M059J (cell line): ENCODE results near the gene LYPD6. TPM values are rescaled to one million over a fixed set of nuclear protein-coding genes. Genes with fewer than 3 reads are reported as not detected.
A peak's percentile ranks its signal among the peaks of the same experiment; 100 is the strongest.
"Not testable (repeated sequence)": the region's sequence is repeated elsewhere in the genome, so short reads cannot be mapped to it uniquely, and the experiment has no call there.

ENCODE experiments used
- DNase-seq: peaks from one replicate; pipeline ENCODE4 v3.0.0-alpha.2; 2012; ENCODE audit warnings: low read depth
- total RNA-seq: library from RNA; depleted of rRNA; stranded (reverse); fragments of >200 nt; shearing (Covaris generic); gene quantifications from 2 replicates; pipeline ENCODE4 v1.2.3, GENCODE V29; 2014; rRNA removed

Gene LYPD6, protein sequence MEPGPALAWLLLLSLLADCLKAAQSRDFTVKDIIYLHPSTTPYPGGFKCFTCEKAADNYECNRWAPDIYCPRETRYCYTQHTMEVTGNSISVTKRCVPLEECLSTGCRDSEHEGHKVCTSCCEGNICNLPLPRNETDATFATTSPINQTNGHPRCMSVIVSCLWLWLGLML
- 6.9 and 11.3 TPM in 2 replicates for total RNA-seq

DNA sequence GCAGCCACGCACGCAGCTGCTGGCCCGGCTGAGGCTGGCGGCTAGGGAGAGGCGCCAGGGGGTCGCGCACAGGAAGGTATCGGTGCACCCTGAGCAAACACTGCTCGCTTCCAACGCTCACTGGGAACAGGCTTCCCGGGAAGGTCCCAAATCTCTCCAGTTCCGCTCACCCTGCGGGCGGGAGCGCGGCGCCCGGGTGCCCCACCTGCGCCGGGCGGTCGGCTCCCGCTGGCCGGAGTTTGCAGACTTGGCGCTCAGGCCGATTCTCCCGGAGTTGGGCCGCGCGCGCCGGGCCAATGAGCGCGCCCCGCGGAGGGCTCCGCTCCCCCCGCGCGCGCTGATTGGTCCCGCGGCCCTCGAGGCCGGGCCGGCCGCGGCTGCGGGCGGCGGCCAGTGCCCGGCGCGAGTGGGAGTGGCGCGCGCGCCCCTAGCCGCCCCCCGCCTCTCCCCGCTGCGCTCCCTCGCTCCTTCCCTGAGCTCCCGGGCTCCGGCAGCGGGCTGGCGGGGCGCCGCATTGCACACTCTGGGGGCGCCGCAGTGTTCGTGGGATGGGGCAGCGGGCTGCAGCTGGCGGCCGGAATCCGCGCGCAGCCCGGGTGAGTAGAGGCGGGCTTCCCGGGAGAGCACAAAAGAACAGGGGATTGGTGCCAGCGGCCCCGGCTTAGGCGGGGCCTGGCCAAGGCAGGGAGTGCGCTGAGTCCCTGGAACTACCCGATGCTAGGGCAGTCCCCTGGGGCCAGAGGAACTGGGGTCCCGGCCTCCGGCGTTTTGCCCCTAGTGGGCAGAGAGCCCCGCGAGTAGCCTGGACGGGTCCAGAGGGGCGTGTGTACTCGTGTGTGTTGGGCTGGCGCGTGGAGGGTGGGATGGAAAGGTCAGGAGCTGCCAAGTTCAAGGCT, at the start of gene LYPD6:
Gene LYPD6 (plus strand): TSS at position 461 of the 896 bp plus-strand sequence. CDS start 107,122 bp downstream, outside the sequence.
- peak; percentile 80 for DNase-seq

DNA sequence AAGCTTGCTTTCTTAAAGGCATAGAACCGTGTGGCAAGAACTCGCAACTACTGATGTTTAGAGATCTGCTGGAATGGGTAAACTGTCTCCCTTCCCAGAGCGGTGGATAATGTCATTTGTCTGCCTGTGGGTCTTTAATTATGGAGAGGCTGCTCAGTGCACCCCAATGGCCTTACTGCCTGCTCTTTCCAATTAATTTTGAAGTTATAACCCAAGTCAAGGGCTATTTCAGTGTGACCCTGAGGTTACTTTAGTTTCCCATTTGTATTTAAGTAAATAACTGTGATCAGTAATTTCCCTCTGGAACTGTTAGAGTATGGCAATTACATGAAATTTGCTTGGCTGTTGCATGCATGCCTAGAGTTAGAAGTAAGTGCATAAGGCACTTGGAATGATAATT, 48.9 kb upstream of the LYPD6 start:
- no peak for DNase-seq

DNA sequence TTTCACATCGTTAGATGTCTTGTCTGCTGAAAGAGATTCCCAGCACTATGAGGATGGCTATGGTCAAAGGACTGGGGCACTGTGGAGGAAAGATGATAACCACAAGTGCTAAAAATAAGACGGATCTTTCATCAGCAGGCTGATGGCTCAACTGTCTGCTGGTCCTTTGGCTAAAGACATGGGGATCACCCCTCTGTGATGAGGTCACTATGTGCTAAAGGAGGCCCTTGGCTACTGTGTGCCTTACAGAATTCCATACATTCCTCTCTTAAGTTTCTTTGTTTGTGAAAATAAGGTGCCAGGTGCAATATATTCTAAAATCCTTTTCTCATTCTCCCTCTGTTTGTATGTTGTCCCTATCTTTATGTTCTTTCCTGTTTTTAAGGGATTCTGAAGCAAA, 39.7 kb upstream of the LYPD6 start:
- DNase-seq = no peak

DNA sequence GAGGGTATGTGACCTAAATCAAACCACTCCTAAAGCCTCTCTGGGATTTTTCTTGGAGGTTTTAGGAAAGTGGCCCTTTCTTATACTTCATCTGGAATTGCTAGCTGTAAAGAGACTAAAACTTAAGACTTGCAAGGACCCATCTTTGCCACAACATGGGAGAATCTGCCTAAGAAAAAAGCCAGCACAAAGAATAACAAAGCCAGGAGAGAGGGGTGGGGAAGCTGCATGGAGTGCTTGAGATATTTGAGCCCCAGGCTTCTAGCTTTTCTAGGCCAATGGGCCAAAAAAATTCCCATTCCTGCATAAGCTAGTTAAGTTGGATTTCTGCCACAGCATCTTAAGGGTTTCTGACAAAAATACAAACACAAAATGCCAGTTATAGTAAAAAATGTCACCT, 38.5 kb upstream of the LYPD6 start:
- no peak for DNase-seq

DNA sequence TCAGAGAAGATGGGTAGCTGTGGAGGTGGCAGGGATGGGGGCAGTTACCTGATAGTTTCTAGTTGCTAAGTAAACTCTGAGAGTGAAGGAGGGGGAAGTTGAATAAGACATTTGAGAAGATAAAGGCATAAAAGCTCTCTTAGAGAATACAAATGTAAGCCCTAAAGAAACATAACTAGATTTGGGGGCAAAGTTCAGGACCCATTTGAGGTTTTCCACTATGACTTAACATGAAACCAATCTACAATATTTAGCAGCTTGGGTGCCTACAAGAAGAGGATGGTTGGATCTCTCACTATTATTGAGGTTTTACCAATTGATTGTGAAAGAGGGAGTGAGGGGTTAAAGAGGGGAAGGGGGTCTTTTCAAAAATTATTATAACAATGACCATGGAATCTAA, 34.4 kb upstream of the LYPD6 start:
- DNase-seq = no peak

DNA sequence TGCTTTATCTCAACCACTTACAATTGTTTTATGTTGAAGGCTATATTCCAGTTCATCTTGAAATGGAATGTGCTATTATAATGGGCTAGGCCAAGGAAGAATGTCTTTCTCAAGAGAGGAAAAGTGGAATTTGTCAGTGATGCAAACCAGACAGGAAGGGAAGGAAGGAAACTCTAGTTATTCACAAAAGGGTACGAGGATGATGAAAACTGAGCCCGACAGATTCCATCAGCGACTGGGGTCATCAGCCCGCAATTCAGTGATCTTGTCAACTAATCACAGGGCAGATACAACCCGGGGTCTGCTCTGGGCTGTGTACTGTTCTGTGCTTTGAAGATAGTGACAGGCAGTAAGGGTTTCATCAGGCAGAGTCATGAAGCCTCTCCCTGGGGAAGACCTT, 23.4 kb upstream of the LYPD6 start:
- no peak for DNase-seq

DNA sequence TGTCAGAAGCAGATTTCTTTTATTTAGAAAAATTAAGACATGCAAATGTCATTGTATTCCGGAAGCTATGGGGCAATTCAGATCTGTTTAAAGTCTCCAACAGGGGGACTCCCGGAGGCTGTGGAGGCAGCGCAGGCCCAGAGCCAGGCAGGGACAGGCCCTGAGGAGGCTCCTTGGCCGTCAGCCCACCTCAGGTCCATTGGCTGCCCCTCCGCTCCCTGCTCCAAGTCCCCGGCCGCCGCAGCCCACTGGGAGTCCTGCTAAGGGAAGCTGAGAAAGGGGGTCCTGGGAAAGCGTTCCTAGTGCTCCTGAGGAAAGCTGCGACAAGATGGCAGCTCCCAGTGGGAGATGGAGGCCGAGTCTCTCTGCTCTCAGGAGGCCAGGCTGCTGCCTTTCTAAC, 20.0 kb upstream of the LYPD6 start:
- DNase-seq = no peak

DNA sequence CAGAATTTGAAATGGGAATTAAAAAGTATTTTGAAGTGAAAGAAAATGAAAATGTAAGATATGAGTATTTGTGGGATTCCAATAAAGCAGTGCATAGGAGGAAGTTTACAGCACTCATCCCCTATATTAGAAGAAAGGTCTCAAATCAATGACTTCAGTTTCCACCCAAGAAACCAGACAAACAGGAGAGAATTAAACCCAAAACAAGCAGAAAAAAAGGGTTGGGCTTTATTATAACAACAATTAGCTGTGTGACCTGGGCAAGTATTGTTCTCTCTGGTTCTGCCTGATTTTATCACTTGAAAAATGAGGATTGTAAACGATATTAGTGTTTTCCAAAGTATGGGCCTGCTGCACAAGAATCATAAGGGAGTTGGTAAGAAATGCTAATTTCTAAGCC, 18.3 kb upstream of the LYPD6 start:
- DNase-seq = no peak

DNA sequence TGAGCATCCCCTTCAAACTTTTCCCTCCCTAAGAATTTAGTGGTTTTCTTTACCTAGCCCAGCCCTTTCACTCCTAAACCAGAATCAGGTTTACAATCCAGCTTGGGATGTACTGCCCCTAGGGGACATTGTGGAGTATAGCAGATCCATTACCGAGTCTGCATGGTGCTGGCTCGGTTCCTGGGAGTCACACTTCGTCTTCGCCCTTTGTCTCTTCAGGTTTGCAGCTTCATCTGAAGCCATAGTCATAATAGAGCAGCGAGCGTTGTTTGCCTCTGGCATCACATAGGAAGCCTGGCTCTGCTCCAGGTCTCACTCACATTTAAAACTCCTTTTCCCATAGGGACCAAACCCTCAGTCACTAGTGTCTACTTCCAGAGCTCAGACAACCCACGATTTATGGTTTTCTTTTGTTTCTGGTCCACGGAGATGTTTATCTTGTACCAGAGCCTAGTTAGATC, 16.8 kb upstream of the LYPD6 start:
- DNase-seq = peak; percentile 60

DNA sequence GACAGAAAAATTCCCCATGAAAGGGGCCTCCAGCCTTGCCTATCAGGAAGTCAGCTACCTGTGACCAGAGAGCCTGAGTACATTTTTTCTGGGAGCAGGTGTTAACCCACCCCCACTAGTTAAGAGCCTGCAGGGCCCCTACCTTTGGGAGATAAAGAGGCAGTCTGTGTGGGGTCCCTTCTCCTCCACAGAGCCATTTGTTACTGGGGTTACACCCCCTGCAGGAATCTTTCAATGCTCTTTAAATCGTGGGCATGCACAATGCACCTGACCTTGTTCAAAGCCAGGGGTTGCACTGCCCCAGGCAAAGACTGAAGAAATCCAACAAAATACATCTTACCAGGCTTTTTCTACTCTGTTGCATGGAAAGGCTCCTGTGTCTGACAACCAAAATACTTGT, 15.7 kb upstream of the LYPD6 start:
- no peak for DNase-seq

DNA sequence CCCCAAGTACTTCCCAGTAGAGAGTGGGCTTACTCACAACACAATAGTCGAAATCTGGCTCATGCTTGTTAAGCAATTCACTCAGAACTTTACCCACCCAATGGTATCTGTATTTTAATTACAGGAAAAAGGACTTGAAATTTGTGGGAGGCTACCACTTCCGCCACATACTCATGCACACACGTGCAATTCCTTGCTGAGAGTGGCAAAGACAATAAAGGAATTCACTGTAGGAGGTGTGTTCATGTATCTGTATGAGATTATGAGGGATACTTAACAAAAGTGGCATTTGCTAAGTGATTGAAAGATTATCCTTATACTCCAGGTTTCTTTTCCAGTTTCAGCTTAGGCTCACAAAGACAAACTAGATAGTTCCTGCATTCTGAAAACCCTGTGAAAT, 14.9 kb upstream of the LYPD6 start:
- DNase-seq = no peak

DNA sequence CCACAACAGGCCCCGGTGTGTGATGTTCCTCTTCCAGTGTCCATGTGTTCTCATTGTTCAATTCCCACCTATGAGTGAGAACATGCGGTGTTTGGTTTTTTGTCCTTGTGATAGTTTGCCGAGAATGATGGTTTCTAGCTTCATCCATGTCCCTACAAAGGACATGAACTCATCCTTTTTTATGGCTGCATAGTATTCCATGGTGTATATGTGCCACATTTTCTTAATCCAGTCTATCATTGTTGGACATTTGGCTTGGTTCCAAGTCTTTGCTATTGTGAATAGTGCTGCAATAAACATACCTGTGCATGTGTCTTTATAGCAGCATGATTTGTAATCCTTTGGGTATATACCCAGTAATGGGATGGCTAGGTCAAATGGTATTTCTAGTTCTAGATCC, 11.8 kb upstream of the LYPD6 start:
- not testable (repeated sequence) for DNase-seq

DNA sequence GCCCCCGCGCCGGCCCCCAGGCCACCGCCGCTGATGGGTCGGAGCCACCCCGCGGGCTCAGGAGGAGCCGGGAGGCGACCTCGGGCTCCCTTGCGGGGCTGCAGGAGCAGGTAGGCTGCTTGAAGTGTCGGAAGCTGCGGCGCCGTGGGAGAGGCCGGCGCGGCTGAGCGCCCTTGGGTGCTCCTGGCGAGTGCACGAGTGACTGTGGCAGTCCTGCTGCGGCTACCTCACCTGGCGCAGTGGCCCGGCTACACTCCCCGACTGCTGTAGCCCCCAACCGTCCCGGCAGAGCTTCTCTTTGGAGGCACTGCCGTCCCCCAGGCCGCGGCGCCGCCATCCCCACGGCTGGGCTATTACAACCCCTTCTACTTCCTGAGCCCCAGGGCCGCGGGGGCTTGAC, 10.0 kb upstream of the LYPD6 start:
- no peak for DNase-seq

DNA sequence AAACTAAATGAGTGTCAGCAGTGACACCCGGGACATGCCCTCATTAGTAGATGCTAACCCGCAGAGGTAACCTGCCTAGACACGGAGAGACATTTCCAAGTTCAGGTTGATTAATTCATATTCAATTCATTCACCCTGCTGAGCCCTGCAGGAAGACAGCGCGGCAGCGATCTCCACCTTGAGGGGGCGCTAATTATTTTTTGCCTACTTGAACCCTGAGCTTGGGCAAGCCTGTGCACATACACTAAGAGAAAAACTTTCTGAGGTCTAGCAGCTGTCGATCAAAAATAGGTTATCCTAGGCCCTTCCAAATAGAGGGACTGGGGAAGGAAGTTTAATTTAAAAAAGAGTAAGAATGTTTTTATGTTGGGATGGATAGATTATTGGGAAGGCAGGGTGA, 1.3 kb upstream of the LYPD6 start:
- DNase-seq = peak; percentile 15

DNA sequence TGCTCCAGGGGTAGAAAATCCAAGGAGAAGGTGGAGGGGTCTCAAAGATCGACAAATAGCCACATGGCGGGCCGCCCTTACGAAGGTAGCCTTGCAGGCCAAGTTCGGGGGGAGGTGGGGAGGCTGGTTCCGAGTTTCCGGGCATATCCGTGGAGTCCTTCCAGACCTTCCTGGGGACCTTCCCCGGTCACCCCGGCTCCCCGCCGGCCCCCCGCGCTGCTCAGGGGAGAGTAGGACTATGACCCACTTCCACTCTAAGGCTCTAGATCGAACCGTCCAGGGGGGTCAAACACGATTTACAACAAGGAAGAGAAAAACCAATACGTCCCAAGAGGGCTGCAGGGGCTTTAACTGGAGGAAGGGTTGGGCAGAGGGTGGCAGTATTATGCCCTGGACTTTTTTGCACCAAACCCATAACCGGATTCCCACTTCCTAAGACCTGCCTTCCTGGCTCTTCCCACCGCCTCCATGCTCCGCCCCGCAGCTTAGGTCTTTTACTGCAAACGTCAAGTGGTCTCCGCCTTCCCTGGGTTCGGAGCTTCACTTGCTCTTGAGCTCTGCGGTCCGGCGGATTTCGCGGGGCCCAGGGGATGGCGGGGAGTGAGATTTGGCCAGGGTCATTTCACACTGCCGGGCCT, 779 bp upstream of the LYPD6 start:
- DNase-seq = peak; percentile 84

DNA sequence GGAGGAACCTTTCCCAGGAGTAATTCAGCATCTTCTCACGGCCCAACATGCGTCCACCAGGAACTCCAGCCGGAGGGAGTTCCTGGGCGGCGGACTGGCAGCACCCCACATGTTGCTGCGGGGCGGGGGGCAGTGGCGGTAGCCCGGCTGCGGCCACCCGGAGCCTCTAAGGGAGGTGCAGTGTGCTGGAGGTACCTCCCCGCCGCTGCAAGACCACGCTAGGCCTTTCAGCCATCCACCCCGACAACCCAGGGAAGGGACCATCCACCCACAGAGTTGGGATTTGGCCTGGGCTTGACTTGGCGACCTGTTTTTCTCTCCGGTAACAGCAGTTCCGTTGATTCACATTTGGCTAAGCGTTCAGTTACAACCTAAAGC, 625 bp downstream of the LYPD6 start:
- DNase-seq = no peak

DNA sequence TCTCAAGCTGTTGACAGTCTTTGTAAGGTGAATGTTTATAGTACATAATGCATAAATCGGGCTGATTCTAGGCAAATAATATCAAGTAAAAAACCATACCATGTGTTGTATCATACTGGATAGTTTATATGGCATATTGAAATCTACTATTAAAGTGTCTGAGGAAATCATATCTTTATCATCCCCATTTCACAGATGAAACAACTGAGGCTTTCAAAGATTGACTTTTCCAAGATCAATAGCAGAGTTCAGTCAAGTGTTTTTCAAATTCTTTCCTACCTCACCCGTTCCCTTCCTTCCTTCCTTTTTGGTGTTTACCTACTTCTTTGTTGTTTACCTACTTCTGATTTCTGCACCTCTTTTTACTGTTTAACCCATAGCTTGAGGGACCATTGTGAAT, 2.0 kb downstream of the LYPD6 start:
- DNase-seq = no peak

DNA sequence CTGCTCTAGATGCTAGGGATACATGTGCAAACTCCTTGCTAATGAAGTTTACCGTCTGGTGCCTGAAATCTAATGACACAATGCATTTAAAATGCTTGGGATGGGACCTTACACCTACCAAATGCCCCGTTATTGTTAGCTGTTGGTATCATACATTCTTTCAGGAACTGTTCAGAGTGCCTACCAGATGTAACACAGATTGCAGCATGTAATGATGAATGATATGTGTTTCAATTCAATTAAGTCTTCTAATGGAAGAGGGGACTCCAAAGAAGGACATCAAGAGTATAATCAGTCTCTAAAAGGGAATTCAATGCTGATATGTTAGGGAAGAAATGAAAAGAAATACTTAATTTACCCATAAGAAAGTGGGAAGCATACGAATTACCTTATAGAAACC, 3.2 kb downstream of the LYPD6 start:
- DNase-seq = no peak

DNA sequence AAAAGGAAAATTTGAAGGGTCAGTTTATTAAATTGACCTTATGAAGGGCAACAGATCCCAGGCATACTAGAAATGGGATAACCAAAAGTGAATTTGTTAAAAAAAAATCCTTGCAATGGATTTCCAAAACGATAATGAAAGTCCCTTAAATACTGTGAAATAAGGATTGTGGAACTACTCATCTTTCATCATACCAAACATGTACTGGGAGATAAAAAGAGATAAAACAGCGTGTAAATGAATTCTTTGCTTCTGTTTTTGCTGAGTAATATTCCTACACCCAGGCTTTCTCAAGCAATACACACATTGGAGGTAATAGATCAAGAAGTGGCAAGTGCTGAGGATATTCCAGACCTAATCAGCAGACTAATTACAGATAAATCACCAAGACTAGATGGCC, 3.8 kb downstream of the LYPD6 start:
- DNase-seq = no peak

DNA sequence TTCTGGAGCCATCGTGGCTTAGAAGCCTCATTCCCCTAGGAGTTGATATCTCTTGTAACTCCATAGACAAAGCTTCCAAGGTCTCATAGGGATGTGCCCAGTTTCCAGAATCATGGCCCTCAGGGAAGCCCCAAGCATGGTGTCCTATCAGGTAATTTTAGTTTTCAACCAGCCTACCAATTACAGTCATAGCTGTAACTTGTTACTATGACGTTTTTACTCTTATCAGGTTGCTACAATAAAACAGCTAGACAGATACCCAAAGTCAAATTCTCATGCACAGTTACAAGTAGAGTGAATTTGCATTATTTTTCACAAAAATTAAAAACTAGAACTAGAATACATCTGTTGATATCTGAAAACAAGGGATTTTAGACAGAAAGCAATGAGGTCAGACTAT, 8.9 kb downstream of the LYPD6 start:
- DNase-seq = no peak

DNA sequence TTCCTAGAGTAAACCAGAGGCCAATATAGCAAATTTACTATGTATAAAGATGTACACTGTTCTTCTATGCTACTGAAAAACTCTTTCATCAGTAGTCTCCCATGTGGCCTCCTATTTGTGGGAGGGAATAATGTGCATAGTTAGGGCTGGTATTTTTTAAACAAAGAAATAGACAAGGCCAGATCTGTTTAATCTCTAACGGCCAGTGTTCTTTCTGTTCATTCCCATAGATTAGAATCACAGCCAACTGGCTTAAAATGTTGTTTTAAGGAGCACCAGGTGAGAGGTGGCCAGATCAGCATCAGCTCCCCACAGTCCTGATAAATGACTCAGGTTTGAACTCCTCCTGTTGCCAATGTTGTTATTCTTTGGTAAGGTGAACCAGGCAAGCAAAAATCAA, 12.1 kb downstream of the LYPD6 start:
- DNase-seq = no peak

DNA sequence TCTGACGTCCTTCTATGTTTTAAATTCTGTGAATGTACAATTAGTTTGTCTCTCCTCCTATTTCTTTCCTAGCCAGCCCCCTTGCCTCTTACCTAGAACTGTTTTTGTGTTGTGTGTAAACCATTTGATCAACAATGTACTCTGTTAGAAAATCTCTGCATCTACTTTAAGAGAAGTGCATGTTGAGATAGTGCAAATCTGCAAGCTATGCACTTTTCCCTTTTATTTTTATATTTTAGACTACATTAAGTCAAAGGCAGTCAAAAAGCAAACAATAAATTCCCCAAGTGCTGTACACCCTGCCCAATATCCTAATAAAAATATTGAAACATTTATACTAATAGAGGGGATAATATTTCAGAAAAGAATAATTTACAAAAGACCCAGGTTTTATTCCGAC, 13.7 kb downstream of the LYPD6 start:
- DNase-seq = no peak

DNA sequence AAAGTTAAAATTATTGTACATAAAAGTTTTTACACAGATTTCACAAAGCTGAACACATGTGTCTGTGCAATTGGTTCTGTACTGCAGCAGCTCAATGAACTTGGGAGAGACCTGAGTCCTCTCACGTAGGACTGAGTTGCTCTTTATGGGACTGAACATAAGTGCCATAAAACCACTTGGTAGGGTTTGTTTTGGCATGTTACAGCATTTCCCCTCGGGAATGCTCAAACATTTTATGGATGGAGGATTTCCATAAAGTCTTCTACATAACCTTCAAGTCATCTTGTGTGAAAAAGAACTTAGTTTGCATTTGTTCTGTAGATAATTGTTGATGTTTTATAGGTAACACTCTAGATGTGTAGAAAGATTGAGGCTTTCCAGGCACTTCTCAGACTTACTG, 15.9 kb downstream of the LYPD6 start:
- no peak for DNase-seq
